ENCODE measurements around the gene APCS. TPM values are rescaled to one million over a fixed set of nuclear protein-coding genes. Genes with fewer than 3 reads are reported as not detected.

APCS gene
- total and polyA plus RNA-seq, 9 of the 15 experiments (the other 6 are each of a cell fraction or from before 2014, with no cell fraction given), result 0.29 TPM; not detected in 8

GRCh38 chr1:159577446-159577845 lies 10.2 kb upstream of the APCS start (continued):
- TF ChIP-seq PBX2 (CRISPR knock-in tag; IDR thresholded peaks at IDR 0.05; ENCODE audit: low read depth) (no peak), PBX2 (tag; conservative IDR thresholded peaks at IDR 0.05; ENCODE audit: low read depth) (no peak), C11orf30 (IDR thresholded peaks at IDR 0.05; ENCODE audit: low read depth) (no peak), BACH1 (tag; IDR thresholded peaks at IDR 0.05) (no peak)

- Histone ChIP-seq H3K4me1 (replicated peaks in 1 of 2; ENCODE audit: control insufficient read depth in 2 of 2, insufficient read depth in 2 of 2, low read length in 2 of 2) (no peaks in the 10 kb centered on the region), H3K4me3 (no peak overlapping the region), H3K9me1 (ENCODE audit: control insufficient read depth, insufficient read depth, low read length) (no peaks in the 10 kb centered on the region), H3K36me3 (ENCODE audit: control insufficient read depth, insufficient read depth, low read length) (no peaks in the 10 kb centered on the region), H3K27me3 (ENCODE audit: control insufficient read depth in 2 of 2, insufficient read depth in 2 of 2, low read length in 2 of 2) (no peaks in the 10 kb centered on the region), H4K20me1 (replicated peaks; ENCODE audit: control insufficient read depth, insufficient read depth, low read length) (no peaks in the 10 kb centered on the region), H3K27ac (ENCODE audit: extremely low read depth, low read depth, low read length) (no peak overlapping the region), H3K4me2 (ENCODE audit: insufficient read depth, low read length) (no peak overlapping the region), H3K9me3 (replicated peaks; ENCODE audit: control insufficient read depth, insufficient read depth, low read depth, low read length) (no peaks in the 10 kb centered on the region), H3K9ac (ENCODE audit: insufficient read depth in 1 of 2, low read depth in 2 of 2, low read length in 2 of 2) (no peak overlapping the region), H3K79me2 (ENCODE audit: control insufficient read depth, insufficient read depth, low read length) (no peaks in the 10 kb centered on the region), H2AFZ (ENCODE audit: low read depth, low read length) (no peak overlapping the region)
- intact Hi-C loops (cut with micrococcal nuclease) (no loop called here), in situ Hi-C loops (cut with MboI) (no loop called here)
- DNase-seq (ENCODE audit: extremely low read depth in 1 of 4, low spot score in 3 of 4) (no peak), ATAC-seq (no peak), FAIRE-seq (no peak)
- ChIA-PET CTCF (ENCODE audit: low intra/inter-chr PET ratio) (no interaction called here), POLR2A (no interaction called here)
- WGBS (ENCODE audit: insufficient coverage, low coverage, missing lambda C conversion rate), result 0% methylated on average over 3 of the region's 3 CpGs
- no TSS peak for BruUV-seq (replicated peaks)
- no peak for TF ChIP-seq ATF7 (IDR thresholded peaks at IDR 0.05)
- TF ChIP-seq ZNF133 (CRISPR knock-in tag; IDR thresholded peaks at IDR 0.05), result no peak
- TF ChIP-seq ZBTB40 (IDR thresholded peaks at IDR 0.05), result no peak
- no peak for TF ChIP-seq ZBTB40 (CRISPR knock-in tag; IDR thresholded peaks at IDR 0.05)
- TF ChIP-seq MYBL2 (IDR thresholded peaks at IDR 0.05; ENCODE audit: low read depth), result no peak
- TF ChIP-seq MYBL2 (CRISPR knock-in tag; IDR thresholded peaks at IDR 0.05; ENCODE audit: borderline replicate concordance), result no peak
- TF ChIP-seq KLF10 (CRISPR knock-in tag; IDR thresholded peaks at IDR 0.05), result no peak
These were observed 7.3 kb upstream of the APCS start for GRCh38 chr1:159580340-159580739.

Data from K562 (cell line).